Esophagus squamous epithelium (tissue), 4 donors: ENCODE data around the gene ALG5.

Source experiments
- POLR2A ChIP-seq, 4 donors: fragments of 450-650 bp; IDR thresholded peaks; one replicate each; pipeline ENCODE4 v1.6.1; 2017; ENCODE audit warnings: antibody characterized with exemption in 4 of 4, mild to moderate bottlenecking in 4 of 4, moderate library complexity in 3 of 4
- TF ChIP-seq, protein P1 (sequence below), 6 experiments: fragments of 450-650 bp in 4 of 6; fragments of 200-600 bp in 2 of 6; sonication (generic) in 2 of 6; IDR thresholded peaks; one replicate each; pipeline ENCODE4 v1.5.1; 2016 to 2019; ENCODE audit warnings: antibody characterized with exemption in 6 of 6, mild to moderate bottlenecking in 4 of 6, moderate library complexity in 4 of 6

DNA sequence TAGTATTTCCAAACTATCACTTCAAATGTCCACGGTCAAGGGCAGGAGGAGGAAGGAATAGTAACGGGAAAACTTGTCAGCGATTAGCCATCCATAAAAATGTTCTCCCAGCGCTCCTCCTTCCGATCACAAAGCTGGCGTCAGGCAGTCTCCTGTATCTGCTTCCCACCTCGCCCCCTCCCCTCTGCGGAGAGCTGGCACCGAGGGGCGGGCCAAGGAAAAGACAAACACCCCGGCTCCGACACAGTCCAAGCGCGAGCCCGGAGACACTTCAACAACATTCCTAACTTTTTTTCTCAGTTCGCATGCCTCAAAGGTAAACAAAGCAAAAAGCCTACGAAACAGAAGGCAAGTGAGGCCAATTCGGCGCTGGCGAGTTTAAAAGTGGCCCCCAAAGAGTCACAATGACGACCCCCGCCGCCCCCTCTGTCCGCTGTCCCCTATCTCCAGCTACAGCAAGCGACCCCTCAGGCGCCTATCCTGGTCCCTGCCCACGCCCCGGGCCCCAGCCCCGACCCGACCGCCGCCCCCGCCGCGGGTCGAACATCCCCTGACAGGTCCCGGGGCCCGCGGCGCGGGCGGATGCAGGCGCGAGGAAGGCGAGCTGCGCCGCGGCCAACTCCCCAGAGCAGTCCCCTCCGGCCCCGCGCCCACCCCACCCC, 79.8 kb downstream of the ALG5 start:
- TF ChIP-seq, protein P1, sequence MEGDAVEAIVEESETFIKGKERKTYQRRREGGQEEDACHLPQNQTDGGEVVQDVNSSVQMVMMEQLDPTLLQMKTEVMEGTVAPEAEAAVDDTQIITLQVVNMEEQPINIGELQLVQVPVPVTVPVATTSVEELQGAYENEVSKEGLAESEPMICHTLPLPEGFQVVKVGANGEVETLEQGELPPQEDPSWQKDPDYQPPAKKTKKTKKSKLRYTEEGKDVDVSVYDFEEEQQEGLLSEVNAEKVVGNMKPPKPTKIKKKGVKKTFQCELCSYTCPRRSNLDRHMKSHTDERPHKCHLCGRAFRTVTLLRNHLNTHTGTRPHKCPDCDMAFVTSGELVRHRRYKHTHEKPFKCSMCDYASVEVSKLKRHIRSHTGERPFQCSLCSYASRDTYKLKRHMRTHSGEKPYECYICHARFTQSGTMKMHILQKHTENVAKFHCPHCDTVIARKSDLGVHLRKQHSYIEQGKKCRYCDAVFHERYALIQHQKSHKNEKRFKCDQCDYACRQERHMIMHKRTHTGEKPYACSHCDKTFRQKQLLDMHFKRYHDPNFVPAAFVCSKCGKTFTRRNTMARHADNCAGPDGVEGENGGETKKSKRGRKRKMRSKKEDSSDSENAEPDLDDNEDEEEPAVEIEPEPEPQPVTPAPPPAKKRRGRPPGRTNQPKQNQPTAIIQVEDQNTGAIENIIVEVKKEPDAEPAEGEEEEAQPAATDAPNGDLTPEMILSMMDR (IDR thresholded peaks at IDR 0.05) = no peak
- TF ChIP-seq POLR2A (IDR thresholded peaks at IDR 0.05) = no peak
